ENCODE data around the gene HEATR1.

- TF ChIP-seq CTCF (IDR thresholded peaks at IDR 0.05) (no peak), POLR2A (IDR thresholded peaks at IDR 0.05) (no peak)
Observed at GRCh38 chr1:236523704-236524141, 80.6 kb downstream of the HEATR1 start, which contains the start of gene LGALS8.

All from testis (tissue), 2 donors.